ENCODE measurements around the gene AGK.

DNA sequence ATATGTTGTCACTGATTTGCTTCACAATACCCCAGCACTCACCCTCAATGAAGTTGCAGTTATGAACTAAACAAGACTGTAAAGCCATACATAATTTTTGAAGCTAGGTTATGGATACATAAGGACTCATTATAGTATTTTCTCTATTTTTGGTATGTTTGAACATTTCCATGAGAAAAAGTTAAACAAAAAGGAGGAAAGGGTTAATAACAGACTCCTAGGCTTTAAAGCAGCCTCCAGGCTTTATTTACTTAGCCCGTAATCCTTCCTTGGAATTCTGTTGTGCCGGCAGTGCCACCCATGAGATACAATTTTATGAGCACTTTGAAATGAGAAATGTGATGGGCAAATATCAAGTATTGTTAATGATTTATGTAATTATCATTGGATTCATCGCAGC, 152.9 kb downstream of the AGK start:
- TF ChIP-seq EZH2 (IDR thresholded peaks at IDR 0.05; ENCODE audit: low read depth, unreplicated experiment), result no peak
- TF ChIP-seq, protein P1, sequence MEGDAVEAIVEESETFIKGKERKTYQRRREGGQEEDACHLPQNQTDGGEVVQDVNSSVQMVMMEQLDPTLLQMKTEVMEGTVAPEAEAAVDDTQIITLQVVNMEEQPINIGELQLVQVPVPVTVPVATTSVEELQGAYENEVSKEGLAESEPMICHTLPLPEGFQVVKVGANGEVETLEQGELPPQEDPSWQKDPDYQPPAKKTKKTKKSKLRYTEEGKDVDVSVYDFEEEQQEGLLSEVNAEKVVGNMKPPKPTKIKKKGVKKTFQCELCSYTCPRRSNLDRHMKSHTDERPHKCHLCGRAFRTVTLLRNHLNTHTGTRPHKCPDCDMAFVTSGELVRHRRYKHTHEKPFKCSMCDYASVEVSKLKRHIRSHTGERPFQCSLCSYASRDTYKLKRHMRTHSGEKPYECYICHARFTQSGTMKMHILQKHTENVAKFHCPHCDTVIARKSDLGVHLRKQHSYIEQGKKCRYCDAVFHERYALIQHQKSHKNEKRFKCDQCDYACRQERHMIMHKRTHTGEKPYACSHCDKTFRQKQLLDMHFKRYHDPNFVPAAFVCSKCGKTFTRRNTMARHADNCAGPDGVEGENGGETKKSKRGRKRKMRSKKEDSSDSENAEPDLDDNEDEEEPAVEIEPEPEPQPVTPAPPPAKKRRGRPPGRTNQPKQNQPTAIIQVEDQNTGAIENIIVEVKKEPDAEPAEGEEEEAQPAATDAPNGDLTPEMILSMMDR (conservative IDR thresholded peaks at IDR 0.05; ENCODE audit: low read depth in 2 of 2), result no peak
